BLaER1 treated with 17β-estradiol and CSF1 and Interleukin-3, amounts not matched to agents 10 nM and 100 nM (cell line): ENCODE results near the gene ITSN1.

Source experiments
- H3K27ac ChIP-seq, 11 experiments: shearing (Covaris generic); formaldehyde crosslinking; 2 replicates each; pipeline ENCODE4 v1.8.1; 2022
- H3K27me3 ChIP-seq, 11 experiments: shearing (Covaris generic); formaldehyde crosslinking; 2 replicates each; pipeline ENCODE4 v1.8.1; 2022
- H3K36me3 ChIP-seq, 11 experiments: shearing (Covaris generic); formaldehyde crosslinking; 2 replicates each; pipeline ENCODE4 v1.8.1; 2022
- H3K4me1 ChIP-seq, 10 experiments: shearing (Covaris generic); formaldehyde crosslinking; 2 replicates each; pipeline ENCODE4 v1.8.1; 2022
- H3K4me2 ChIP-seq, 11 experiments: shearing (Covaris generic); formaldehyde crosslinking; 2 replicates each; pipeline ENCODE4 v1.8.1; 2022
- H3K4me3 ChIP-seq, 10 experiments: shearing (Covaris generic); formaldehyde crosslinking; 2 replicates each; pipeline ENCODE4 v1.8.1; 2022
- H3K9ac ChIP-seq, 11 experiments: shearing (Covaris generic); formaldehyde crosslinking; 2 replicates each; pipeline ENCODE4 v1.8.1; 2022
- H3K9me3 ChIP-seq, 11 experiments: shearing (Covaris generic); formaldehyde crosslinking; replicated peaks in 1 of 11; 2 replicates each; pipeline ENCODE4 v1.8.1; 2022
- H4K20me1 ChIP-seq, 11 experiments: shearing (Covaris generic); formaldehyde crosslinking; 2 replicates each; pipeline ENCODE4 v1.8.1; 2022
- Cebpa-rat ChIP-seq, 11 experiments: shearing (Covaris generic); IDR thresholded peaks; 2 replicates each; pipeline ENCODE4 v1.8.1; 2022

The ITSN1 gene

DNA sequence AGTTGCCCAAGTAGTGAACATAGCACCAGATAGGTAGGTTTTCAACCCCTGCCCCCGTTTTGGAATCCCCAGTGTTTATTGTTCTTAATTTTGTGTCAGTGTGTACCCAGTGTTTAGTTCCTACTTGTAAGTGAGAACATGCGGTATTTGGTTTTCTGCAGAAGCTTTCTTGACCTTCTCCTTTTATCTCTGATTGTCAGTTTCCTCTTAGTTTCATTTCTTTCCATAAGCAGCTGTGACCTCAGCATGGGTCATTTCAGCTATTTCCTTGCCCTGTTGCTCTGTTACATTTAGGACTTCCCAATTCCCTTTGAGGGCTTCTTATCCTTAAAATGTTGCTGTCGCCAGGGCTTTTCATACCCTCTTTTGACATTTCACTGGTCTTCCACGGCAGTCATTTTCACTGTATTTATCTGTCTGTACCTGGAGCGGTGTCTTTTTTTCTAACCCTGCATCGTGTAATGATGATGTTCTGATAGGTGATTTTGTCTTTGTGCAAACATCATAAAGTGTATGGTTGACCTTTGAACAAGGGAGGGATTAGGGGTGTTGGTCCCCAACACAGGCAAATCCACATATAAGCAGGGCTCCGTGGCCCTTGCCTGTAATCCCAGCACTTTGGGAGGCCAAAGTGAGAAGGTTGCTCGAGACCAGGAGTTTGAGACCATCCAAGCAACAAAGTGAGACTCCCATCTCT is 15.0 kb downstream of the ITSN1 start:
- Histone ChIP-seq H4K20me1 (peaks cover 0 to 100% (median 0%) of the 10 kb centered on the region in 11 experiments; a peak in 6 of 22 replicates), H3K27ac (peak overlapping the region in 3 of 11 experiments; percentile 33 to 53 (median 44); a peak in 6 of 22 replicates), H3K36me3 (peaks cover 0 to 48% (median 5%) of the 10 kb centered on the region in 11 experiments; a peak in 8 of 22 replicates), H3K27me3 (no peaks in the 10 kb centered on the region), H3K9me3 (peaks cover 14 to 28% (median 18%) of the 10 kb centered on the region in 11 experiments; a peak in 21 of 22 replicates), H3K4me2 (peak overlapping the region; percentile 2 to 91 (median 29); a peak in 17 of 22 replicates), H3K4me3 (peak overlapping the region in 1 of 10 experiments; percentile 15; a peak in 1 of 20 replicates), H3K4me1 (peaks cover 6 to 73% (median 18%) of the 10 kb centered on the region in 10 experiments; a peak in 17 of 20 replicates), H3K9ac (peak overlapping the region in 3 of 11 experiments; percentile 18 to 42 (median 34); a peak in 2 of 22 replicates)
- TF ChIP-seq Cebpa-rat (IDR thresholded peaks at IDR 0.05) = no peak

DNA sequence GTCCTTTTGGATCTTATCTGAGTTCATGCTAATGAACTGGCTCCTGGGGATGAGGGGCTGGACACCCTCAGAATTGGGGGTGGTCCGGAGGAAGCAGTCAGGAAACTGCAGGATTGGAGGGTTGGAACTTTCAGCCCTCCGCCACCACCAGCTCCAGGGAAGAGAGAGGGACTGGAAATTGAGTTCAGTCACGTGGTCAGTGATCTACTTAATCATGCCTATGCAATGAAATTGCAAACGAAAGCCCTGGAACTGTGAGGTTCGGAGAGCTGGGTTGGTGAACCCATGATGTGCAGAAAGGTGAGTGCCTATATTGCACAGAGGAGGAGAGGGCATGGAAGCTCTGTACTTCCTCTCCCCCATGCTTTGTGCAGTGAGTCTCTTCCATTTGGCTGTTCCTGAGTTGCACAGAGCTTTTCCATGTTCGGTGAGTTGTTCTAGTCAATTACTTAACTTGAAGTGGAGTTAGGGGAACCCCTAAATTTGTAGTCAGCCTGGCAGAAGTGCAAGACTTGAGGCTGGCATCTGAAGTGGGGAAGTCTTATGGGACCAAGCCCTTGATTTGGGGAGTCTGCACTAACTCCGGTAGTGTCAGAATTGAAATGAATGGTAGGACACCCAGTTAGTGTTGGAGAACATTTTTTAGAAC is 16.7 kb downstream of the ITSN1 start:
- H3K9me3 ChIP-seq = peaks cover 14 to 32% (median 18%) of the 10 kb centered on the region in 11 experiments; a peak in 21 of 22 replicates
- H3K9ac ChIP-seq = no peak overlapping the region
- H3K4me3 ChIP-seq = no peak overlapping the region
- no peak for TF ChIP-seq Cebpa-rat (IDR thresholded peaks at IDR 0.05)
- peaks cover 6 to 66% (median 18%) of the 10 kb centered on the region in 10 experiments; a peak in 17 of 20 replicates for H3K4me1 ChIP-seq
- H3K4me2 ChIP-seq = peak overlapping the region in 2 of 11 experiments; percentile 90 to 91; a peak in 3 of 22 replicates
- peaks cover 0 to 100% (median 0%) of the 10 kb centered on the region in 11 experiments; a peak in 6 of 22 replicates for H4K20me1 ChIP-seq
- H3K36me3 ChIP-seq = peaks cover 0 to 41% (median 5%) of the 10 kb centered on the region in 11 experiments; a peak in 8 of 22 replicates
- no peak overlapping the region for H3K27ac ChIP-seq
- no peaks in the 10 kb centered on the region for H3K27me3 ChIP-seq

DNA sequence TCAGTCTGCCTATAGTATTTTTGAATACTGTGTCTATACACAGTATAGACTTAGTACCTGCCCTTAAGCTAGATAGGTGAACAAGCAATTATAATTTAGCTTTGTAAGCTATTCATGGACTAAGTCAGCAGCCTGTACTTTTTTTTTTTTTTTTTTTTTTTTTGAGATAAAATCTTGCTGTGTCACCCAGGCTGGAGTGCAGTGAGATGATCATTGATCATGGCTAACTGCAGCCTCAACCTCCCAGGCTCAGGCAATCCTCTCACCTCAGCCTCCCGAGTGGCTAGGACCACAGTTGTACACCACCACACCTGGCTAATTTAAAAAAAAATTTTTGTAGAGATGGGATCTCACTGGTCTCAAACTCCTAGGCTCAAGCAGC is 17.3 kb downstream of the ITSN1 start:
- H3K4me2 ChIP-seq = peak overlapping the region in 2 of 11 experiments; percentile 90 to 91; a peak in 2 of 22 replicates
- no peak overlapping the region for H3K27ac ChIP-seq
- no peaks in the 10 kb centered on the region for H3K27me3 ChIP-seq
- H3K9me3 ChIP-seq = peaks cover 14 to 30% (median 18%) of the 10 kb centered on the region in 11 experiments; a peak in 21 of 22 replicates
- peaks cover 0 to 43% (median 5%) of the 10 kb centered on the region in 11 experiments; a peak in 8 of 22 replicates for H3K36me3 ChIP-seq
- no peak for TF ChIP-seq Cebpa-rat (IDR thresholded peaks at IDR 0.05)
- peaks cover 0 to 100% (median 0%) of the 10 kb centered on the region in 11 experiments; a peak in 6 of 22 replicates for H4K20me1 ChIP-seq
- H3K9ac ChIP-seq = no peak overlapping the region
- no peak overlapping the region for H3K4me3 ChIP-seq
- peaks cover 6 to 61% (median 18%) of the 10 kb centered on the region in 10 experiments; a peak in 17 of 20 replicates for H3K4me1 ChIP-seq

DNA sequence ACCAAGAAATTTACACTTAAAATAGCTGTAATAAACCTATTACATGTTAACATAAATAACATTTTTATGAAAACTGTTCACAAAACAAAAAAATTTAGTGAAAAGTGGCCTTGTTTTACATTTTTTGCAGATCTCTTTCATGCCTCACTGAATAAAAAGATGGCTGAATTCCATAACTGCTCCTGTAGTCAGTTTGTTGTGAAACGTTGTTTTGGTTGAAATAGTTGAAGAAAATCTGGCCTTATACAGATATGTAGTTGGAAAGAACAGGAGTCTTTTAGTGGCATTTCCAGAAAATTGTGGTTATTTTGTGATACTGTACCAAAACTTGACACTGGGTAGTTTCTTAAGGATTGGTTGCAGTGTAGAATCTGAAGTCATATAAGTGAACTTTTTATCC is 18.1 kb downstream of the ITSN1 start:
- no peak for TF ChIP-seq Cebpa-rat (IDR thresholded peaks at IDR 0.05)
- Histone ChIP-seq H3K27me3 (no peaks in the 10 kb centered on the region), H3K9me3 (peaks cover 14 to 30% (median 18%) of the 10 kb centered on the region in 11 experiments; a peak in 21 of 22 replicates), H3K27ac (no peak overlapping the region), H3K36me3 (peaks cover 0 to 43% (median 5%) of the 10 kb centered on the region in 11 experiments; a peak in 8 of 22 replicates), H3K4me3 (no peak overlapping the region), H3K4me2 (no peak overlapping the region), H3K9ac (no peak overlapping the region), H4K20me1 (peaks cover 0 to 100% (median 0%) of the 10 kb centered on the region in 11 experiments; a peak in 6 of 22 replicates), H3K4me1 (peaks cover 6 to 52% (median 12%) of the 10 kb centered on the region in 10 experiments; a peak in 17 of 20 replicates)

DNA sequence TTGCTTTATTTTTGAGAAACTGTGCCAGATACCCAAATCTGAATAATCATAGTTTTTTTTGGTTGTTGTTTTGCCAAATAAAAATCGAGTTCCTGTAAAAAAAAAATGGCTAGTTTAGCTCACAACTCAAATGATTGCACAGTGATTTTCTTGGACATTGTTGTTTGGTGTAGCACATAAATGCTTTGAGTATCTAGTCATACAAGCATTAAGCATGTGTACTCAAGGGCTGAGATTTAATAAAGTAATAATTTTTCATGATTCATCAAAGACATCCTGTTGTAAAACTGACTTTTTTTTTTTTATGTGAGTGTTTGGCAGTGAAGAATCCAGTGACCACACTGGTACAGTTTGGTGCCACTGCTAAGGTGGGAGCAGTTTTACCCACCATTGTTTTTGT is 18.8 kb downstream of the ITSN1 start:
- no peak for TF ChIP-seq Cebpa-rat (IDR thresholded peaks at IDR 0.05)
- peaks cover 0 to 100% (median 0%) of the 10 kb centered on the region in 11 experiments; a peak in 6 of 22 replicates for H4K20me1 ChIP-seq
- H3K4me3 ChIP-seq = no peak overlapping the region
- no peak overlapping the region for H3K27ac ChIP-seq
- H3K9me3 ChIP-seq = peaks cover 14 to 30% (median 18%) of the 10 kb centered on the region in 11 experiments; a peak in 21 of 22 replicates
- no peaks in the 10 kb centered on the region for H3K27me3 ChIP-seq
- no peak overlapping the region for H3K4me2 ChIP-seq
- peaks cover 0 to 43% (median 5%) of the 10 kb centered on the region in 11 experiments; a peak in 8 of 22 replicates for H3K36me3 ChIP-seq
- no peak overlapping the region for H3K9ac ChIP-seq
- H3K4me1 ChIP-seq = peaks cover 6 to 50% (median 11%) of the 10 kb centered on the region in 10 experiments; a peak in 17 of 20 replicates

DNA sequence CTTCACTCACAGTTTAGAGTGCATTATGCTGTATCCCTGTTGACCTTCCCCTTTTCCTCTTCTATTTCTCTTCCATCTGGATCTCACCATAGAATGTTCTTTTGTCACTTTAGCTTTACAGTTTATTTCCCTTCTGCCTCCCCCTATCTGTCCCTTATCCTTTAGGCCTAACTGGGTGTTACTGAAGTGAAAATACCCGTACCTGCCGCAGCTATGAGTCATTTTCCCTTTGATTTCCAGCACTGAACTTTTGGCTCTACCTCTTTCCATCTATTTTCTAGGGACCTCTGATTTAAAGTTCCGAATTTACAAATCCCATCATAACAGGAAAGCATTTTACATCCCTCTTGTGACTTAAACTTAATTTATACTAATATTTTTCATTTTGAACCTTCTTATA is 19.7 kb downstream of the ITSN1 start:
- no peak for TF ChIP-seq Cebpa-rat (IDR thresholded peaks at IDR 0.05)
- Histone ChIP-seq H4K20me1 (peaks cover 0 to 100% (median 0%) of the 10 kb centered on the region in 11 experiments; a peak in 6 of 22 replicates), H3K9ac (no peak overlapping the region), H3K9me3 (peaks cover 14 to 30% (median 18%) of the 10 kb centered on the region in 11 experiments; a peak in 21 of 22 replicates), H3K27ac (no peak overlapping the region), H3K4me2 (no peak overlapping the region), H3K27me3 (no peaks in the 10 kb centered on the region), H3K4me3 (no peak overlapping the region), H3K4me1 (peaks cover 3 to 49% (median 6%) of the 10 kb centered on the region in 10 experiments; a peak in 17 of 20 replicates), H3K36me3 (peaks cover 0 to 43% (median 5%) of the 10 kb centered on the region in 11 experiments; a peak in 8 of 22 replicates)

DNA sequence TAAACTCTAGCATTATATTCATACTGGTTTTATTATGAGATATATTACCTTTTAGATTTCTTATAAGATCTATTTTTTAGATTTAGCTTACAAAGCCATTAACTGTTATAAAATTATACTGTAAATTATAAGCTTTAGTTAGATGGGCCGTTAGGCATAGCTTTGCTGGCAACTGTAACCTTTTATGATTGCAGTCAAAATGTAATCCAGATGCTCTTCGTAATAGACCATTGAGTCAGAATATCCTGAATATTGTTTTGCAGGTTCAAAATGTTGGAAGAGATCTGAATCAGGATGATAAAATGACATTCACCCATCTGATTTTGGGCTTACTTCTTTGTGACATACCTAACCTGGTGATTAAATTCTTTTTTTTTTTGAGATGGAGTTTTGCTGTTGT is 20.9 kb downstream of the ITSN1 start:
- peaks cover 0 to 100% (median 6%) of the 10 kb centered on the region in 11 experiments; a peak in 9 of 22 replicates for H4K20me1 ChIP-seq
- no peak overlapping the region for H3K9ac ChIP-seq
- no peaks in the 10 kb centered on the region for H3K27me3 ChIP-seq
- H3K4me2 ChIP-seq = no peak overlapping the region
- H3K27ac ChIP-seq = no peak overlapping the region
- H3K36me3 ChIP-seq = peaks cover 0 to 43% (median 5%) of the 10 kb centered on the region in 11 experiments; a peak in 8 of 22 replicates
- no peak overlapping the region for H3K4me3 ChIP-seq
- H3K9me3 ChIP-seq = peaks cover 14 to 30% (median 18%) of the 10 kb centered on the region in 11 experiments; a peak in 21 of 22 replicates
- H3K4me1 ChIP-seq = peaks cover 0 to 49% (median 0%) of the 10 kb centered on the region in 10 experiments; a peak in 8 of 20 replicates
- no peak for TF ChIP-seq Cebpa-rat (IDR thresholded peaks at IDR 0.05)

DNA sequence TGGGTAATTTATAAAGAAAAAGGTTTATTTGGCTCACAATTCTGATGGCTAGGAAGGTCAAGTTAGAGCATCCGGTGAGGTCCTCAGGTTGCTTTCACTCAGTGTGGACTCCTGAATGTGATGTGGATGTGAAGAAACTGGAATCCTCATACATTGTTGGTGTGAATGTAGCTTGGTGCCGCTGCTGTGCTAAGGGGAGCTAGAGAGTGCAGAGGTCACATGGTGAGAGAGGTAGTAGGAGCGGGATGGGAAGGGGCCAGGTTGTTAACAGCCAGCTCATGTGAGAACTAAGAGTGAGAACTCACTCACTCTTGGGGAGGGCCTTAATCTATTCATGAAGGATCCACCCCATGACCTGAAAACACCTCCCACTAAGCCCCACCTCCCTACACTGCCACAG is 21.8 kb downstream of the ITSN1 start:
- no peak for TF ChIP-seq Cebpa-rat (IDR thresholded peaks at IDR 0.05)
- Histone ChIP-seq H3K36me3 (peaks cover 0 to 34% (median 5%) of the 10 kb centered on the region in 11 experiments; a peak in 8 of 22 replicates), H3K4me3 (no peak overlapping the region), H3K4me1 (peaks cover 0 to 45% (median 0%) of the 10 kb centered on the region in 10 experiments; a peak in 8 of 20 replicates), H3K9me3 (peaks cover 14 to 30% (median 18%) of the 10 kb centered on the region in 11 experiments; a peak in 21 of 22 replicates), H3K4me2 (no peak overlapping the region), H4K20me1 (peaks cover 0 to 100% (median 9%) of the 10 kb centered on the region in 11 experiments; a peak in 10 of 22 replicates), H3K27ac (no peak overlapping the region), H3K27me3 (no peaks in the 10 kb centered on the region), H3K9ac (no peak overlapping the region)
